GM12865 (cell line): Measurements from ENCODE around the gene ADAMTS12.
A peak's percentile ranks its signal among the peaks of the same experiment; 100 is the strongest.

Experiments used
- DNase-seq: peaks from one replicate; pipeline ENCODE4 v3.0.0; 2010; ENCODE audit warnings: low read depth
- H3K4me3 ChIP-seq: 2 replicates; pipeline ENCODE4 v1.5.1; 2011; ENCODE audit warnings: mild to moderate bottlenecking, low read depth, low read length, control low read depth
- TF ChIP-seq, protein P1 (sequence below): IDR thresholded peaks from 2 replicates; pipeline ENCODE4 v1.5.1; 2011; ENCODE audit warnings: low read length, control low read depth, low read depth, inconsistent platforms; ENCODE audit not compliant: insufficient read depth; ENCODE audit errors: missing control alignments

ADAMTS12 gene

DNA sequence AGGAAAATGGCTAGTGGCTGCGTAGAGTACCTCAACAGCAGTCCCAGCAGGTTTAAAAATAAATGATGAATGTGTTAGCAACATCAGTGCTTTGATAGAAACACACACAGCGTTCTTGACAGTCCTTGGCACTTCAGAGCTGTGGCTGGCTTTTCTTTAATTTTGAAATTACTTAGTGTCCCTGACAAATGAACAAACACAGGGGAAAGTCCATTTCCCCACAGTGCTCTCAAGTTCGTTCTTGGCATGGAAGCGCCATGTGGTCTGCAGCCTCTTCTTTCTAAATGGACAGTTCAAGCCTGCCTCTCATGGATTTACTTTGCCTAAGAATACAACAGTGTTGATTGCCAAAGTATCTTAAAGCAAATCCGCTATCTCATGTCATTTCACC, 102.2 kb downstream of the ADAMTS12 start:
- no peak overlapping the region for H3K4me3 ChIP-seq
- no peak for DNase-seq
- TF ChIP-seq, protein P1, sequence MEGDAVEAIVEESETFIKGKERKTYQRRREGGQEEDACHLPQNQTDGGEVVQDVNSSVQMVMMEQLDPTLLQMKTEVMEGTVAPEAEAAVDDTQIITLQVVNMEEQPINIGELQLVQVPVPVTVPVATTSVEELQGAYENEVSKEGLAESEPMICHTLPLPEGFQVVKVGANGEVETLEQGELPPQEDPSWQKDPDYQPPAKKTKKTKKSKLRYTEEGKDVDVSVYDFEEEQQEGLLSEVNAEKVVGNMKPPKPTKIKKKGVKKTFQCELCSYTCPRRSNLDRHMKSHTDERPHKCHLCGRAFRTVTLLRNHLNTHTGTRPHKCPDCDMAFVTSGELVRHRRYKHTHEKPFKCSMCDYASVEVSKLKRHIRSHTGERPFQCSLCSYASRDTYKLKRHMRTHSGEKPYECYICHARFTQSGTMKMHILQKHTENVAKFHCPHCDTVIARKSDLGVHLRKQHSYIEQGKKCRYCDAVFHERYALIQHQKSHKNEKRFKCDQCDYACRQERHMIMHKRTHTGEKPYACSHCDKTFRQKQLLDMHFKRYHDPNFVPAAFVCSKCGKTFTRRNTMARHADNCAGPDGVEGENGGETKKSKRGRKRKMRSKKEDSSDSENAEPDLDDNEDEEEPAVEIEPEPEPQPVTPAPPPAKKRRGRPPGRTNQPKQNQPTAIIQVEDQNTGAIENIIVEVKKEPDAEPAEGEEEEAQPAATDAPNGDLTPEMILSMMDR: no peak

DNA sequence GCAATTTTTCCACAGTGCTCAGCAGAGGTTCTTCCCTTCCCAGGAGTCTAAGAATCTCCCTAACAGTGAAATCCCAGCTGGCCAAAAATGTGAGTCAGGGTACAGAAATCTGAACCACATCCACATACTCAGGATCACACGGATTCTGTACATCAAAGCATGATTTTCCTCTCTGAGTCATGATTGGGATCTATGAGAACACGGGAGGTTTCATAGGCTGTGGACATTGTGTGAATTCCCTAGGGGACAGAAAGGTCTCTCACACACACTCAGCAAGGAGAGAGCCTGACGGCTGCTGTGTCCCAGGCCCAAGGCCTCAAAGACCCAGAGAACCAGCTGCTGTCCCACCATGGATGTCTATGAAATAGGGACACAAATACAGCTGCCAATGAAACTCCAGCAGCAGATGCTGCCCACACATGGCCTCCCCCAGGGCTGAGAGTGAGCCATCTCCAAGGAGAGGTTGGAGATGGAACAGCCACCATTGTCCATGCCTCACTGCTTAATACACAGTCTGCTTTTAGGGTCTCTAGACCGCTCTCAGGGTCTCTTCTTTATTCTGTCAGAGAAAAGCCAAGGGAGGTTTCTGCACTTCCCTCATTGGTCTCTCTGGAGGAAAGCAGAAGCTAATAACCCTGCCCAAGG, 102.7 kb downstream of the ADAMTS12 start:
- no peak for DNase-seq
- H3K4me3 ChIP-seq: no peak overlapping the region

DNA sequence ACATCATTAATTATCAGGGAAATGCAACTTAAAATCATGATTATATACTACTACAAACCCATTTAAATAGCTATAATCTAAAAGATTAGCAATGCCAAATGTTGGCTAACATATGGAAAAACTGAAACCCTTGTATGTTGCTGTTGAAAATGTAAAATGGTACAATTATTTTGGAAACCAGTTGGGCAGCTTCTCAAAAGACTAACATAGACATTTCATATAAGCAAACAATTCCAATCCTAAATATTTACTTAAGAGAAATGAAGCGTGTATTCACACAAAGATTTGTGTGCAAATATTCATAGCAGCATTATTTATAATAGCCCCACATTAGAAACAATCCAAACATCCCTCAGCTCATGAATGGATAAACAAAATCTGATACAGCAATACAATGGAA, 106.2 kb downstream of the ADAMTS12 start:
- DNase-seq: no peak
- TF ChIP-seq, protein P1: no peak
- no peak overlapping the region for H3K4me3 ChIP-seq

More for the DNA sequence above, 102.7 kb downstream of the ADAMTS12 start:
- TF ChIP-seq, protein P1: no peak

DNA sequence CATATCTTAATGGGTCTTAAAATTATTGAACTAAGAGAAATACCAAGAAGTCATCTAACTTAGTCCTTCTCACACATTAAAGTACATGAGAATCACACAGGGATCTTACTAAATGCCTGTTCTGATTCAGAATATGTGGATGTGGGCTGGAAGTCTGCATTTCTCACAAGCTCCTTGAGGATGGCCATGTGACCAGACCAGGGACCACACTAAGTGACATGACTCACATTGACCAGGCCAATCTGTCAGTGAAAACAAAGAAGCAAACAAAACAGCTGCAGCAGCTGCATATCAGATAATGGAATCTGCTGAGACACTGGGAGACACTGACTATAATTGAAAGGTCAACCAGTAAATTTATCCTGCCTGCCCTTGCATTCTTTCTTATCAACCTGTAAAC, 110.5 kb downstream of the ADAMTS12 start:
- no peak overlapping the region for H3K4me3 ChIP-seq
- DNase-seq: peak; percentile 16
- TF ChIP-seq, protein P1: no peak

- no peak overlapping the region for H3K4me3 ChIP-seq
- TF ChIP-seq, protein P1: no peak
- no peak for DNase-seq
Observed at GRCh38 chr5:33776151-33776660, 115.6 kb downstream of the ADAMTS12 start.

DNA sequence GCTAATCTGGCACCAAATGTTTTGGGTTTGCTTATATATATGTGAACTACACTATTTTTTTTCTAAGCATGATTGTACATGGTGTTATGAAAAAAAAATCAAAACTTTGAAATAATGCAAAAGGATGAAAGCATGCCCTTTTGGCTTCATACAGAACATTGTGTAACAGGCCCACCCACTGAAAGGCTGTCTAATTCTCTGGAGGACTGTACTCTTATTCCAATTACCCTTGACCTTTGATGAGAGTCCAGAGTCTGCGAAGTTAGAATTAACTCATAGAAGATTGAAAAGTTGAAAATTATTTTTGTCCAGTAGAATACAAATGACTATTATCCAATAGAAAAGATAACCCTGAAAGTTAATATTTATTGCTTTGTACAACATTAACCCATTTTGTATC, 117.4 kb downstream of the ADAMTS12 start:
- no peak overlapping the region for H3K4me3 ChIP-seq
- TF ChIP-seq, protein P1: no peak
- DNase-seq: no peak
